Measurements from ENCODE around the gene PLCB4.
A peak's percentile ranks its signal among the peaks of the same experiment; 100 is the strongest.

The PLCB4 gene

GRCh38 chr20:9352739-9353138 lies 283.9 kb downstream of the PLCB4 start:
- in situ Hi-C loops (cut with HindIII; ENCODE audit: low pct_unique_long_range_greater_than_20kb, low sequenced_read_pairs): no loop called here
- DNase-seq (ENCODE audit: low read depth in 1 of 2, low spot score in 1 of 2): no peak

DNA sequence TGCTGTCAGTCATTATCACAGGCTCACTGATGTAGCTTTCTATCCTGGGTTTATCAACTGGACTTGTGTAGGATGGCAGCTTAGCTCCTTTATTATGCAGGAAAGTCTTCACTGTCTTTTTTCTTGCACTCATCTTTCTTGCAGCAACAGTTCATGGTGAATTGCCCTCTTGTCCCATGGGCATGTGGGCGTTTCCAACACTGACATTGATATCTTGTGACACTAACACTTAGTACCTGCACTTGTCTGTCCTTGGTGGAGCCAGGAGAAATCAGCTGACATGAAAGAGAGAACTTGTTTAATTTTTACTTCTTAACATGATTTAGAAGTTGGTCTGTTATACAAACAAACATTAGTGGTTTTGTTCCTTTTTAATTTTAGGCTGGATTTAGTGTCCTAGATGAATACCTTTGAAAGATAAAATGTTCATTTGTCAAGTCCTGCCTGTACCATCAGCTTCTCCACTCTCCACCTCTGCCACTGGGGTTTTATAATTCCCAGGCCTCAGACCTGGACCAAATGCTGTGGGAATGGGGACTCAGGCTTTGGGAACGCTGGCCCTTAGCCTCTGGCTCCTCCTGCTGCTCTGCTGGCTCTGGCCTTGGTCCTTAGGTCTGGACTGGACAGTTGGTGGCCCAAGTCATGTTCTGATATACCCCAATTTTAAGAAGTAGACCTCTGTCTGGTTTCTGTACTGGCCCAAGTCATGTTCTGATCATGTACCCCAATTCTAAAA lies 284.5 kb downstream of the PLCB4 start:
- no peak for TF ChIP-seq JUND (IDR thresholded peaks at IDR 0.05; ENCODE audit: low read depth)
- in situ Hi-C loops (cut with HindIII; ENCODE audit: low pct_unique_long_range_greater_than_20kb, low sequenced_read_pairs): no loop called here
- no peak for DNase-seq (ENCODE audit: low read depth in 1 of 2, low spot score in 1 of 2)

More at GRCh38 chr20:9352739-9353138, 283.9 kb downstream of the PLCB4 start:
- no peak for TF ChIP-seq JUND (IDR thresholded peaks at IDR 0.05; ENCODE audit: low read depth)

- DNase-seq (ENCODE audit: low read depth in 1 of 2, low spot score in 1 of 2): no peak
- TF ChIP-seq JUND (IDR thresholded peaks at IDR 0.05; ENCODE audit: low read depth): no peak
- in situ Hi-C loops (cut with HindIII; ENCODE audit: low pct_unique_long_range_greater_than_20kb, low sequenced_read_pairs): no loop called here
Measured at GRCh38 chr20:9353916-9354276, 285.0 kb downstream of the PLCB4 start.

- in situ Hi-C loops (cut with HindIII; ENCODE audit: low pct_unique_long_range_greater_than_20kb, low sequenced_read_pairs): no loop called here
- TF ChIP-seq JUND (IDR thresholded peaks at IDR 0.05; ENCODE audit: low read depth): no peak
Measured at GRCh38 chr20:9354579-9354978, 285.7 kb downstream of the PLCB4 start.

DNA sequence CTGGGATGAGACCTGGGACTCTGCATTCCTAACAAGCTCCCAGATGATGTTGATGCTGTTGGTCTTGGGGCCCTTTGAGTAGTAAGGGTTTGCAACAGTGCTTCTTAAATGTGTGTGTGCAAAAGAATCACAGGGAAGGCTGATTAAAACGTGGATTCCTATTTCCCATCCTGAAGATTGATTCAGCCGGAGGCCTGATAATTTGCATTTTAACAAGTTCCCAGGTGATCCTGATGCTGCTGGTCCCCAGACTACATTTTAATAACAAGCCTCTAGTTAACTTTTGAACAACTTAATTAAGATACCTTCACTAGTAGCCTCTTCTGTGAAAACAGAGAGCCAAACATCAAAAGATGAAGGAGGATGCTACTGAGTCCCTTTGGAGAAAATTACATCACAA lies 289.1 kb downstream of the PLCB4 start:
- no peak for DNase-seq (ENCODE audit: low read depth in 1 of 2, low spot score in 1 of 2)
- no peak for TF ChIP-seq JUND (IDR thresholded peaks at IDR 0.05; ENCODE audit: low read depth)
- in situ Hi-C loops (cut with HindIII; ENCODE audit: low pct_unique_long_range_greater_than_20kb, low sequenced_read_pairs): no loop called here

More at GRCh38 chr20:9354579-9354978, 285.7 kb downstream of the PLCB4 start:
- no peak for DNase-seq (ENCODE audit: low read depth in 1 of 2, low spot score in 1 of 2)

- DNase-seq (ENCODE audit: low read depth in 1 of 2, low spot score in 1 of 2): peak; percentile 37 to 77
- TF ChIP-seq JUND (IDR thresholded peaks at IDR 0.05; ENCODE audit: low read depth): no peak
- in situ Hi-C loops (cut with HindIII; ENCODE audit: low pct_unique_long_range_greater_than_20kb, low sequenced_read_pairs): no loop called here
Measured at GRCh38 chr20:9359561-9360308, 290.8 kb downstream of the PLCB4 start.

- DNase-seq (ENCODE audit: low read depth in 1 of 2, low spot score in 1 of 2): no peak
- in situ Hi-C loops (cut with HindIII; ENCODE audit: low pct_unique_long_range_greater_than_20kb, low sequenced_read_pairs): no loop called here
- no peak for TF ChIP-seq JUND (IDR thresholded peaks at IDR 0.05; ENCODE audit: low read depth)
Measured at GRCh38 chr20:9360431-9360830, 291.5 kb downstream of the PLCB4 start.

GRCh38 chr20:9363673-9364072 lies 294.8 kb downstream of the PLCB4 start:
- DNase-seq (ENCODE audit: low read depth in 1 of 2, low spot score in 1 of 2): no peak
- in situ Hi-C loops (cut with HindIII; ENCODE audit: low pct_unique_long_range_greater_than_20kb, low sequenced_read_pairs): no loop called here
- TF ChIP-seq JUND (IDR thresholded peaks at IDR 0.05; ENCODE audit: low read depth): no peak

DNA sequence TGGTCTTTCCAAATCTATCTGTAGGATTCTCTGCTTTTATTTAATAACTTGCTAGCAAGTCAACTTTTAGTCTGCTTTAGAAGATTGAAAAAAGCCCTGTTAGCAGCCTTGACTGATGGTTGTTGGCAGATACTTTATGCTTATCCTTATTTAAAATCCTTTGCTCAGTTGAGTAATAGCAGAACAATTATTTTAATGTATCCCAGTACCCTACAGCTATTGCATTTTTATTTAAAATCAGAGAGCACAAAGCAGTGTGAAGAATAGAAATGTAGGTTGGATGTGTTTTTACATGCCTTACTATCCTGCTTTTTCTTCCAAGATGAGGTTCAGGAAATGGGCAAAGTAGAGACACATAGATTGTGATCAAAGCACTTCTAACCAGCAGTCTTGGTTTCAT lies 298.4 kb downstream of the PLCB4 start:
- DNase-seq (ENCODE audit: low read depth in 1 of 2, low spot score in 1 of 2): no peak
- no peak for TF ChIP-seq JUND (IDR thresholded peaks at IDR 0.05; ENCODE audit: low read depth)
- in situ Hi-C loops (cut with HindIII; ENCODE audit: low pct_unique_long_range_greater_than_20kb, low sequenced_read_pairs): no loop called here

DNA sequence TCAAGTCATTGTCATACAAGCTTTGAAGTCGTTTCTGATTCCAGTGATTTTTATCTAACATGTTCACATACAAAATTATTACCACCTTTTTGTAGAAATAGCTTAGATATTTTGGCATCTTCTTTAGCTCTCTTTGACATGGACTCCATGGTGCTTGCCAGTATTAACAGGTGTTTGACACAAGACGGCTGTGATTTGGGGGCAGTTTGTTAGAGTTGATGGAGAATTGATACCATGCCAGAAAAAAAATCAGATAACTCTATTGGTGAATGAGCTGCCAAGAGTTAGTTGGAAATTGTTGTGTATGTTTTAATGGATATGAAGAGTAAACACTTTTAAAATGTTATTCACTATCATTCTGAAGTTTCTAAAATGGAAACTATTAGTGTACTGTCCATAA lies 298.9 kb downstream of the PLCB4 start:
- in situ Hi-C loops (cut with HindIII; ENCODE audit: low pct_unique_long_range_greater_than_20kb, low sequenced_read_pairs): no loop called here
- TF ChIP-seq JUND (IDR thresholded peaks at IDR 0.05; ENCODE audit: low read depth): no peak
- DNase-seq (ENCODE audit: low read depth in 1 of 2, low spot score in 1 of 2): no peak

DNA sequence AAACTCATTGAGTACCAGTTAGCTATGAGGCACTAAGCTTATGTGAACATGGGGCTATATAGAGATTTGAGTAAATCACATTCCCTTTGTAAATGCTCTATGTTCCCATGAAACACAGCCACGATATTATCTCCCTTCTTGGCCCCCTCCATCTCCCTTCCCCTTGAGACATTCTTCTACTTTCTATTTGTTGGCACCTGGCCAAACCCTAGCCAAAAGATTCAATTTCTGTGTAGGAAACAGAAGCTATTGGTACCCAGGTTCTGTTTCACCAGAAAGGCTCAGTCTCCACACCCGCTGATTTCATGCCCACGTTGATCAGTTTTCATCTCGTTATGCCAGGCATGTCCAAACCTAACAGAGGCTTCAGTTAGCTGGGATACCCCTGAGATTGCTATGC lies 300.0 kb downstream of the PLCB4 start:
- in situ Hi-C loops (cut with HindIII; ENCODE audit: low pct_unique_long_range_greater_than_20kb, low sequenced_read_pairs): no loop called here
- TF ChIP-seq JUND (IDR thresholded peaks at IDR 0.05; ENCODE audit: low read depth): no peak
- DNase-seq (ENCODE audit: low read depth in 1 of 2, low spot score in 1 of 2): no peak

- no peak for TF ChIP-seq JUND (IDR thresholded peaks at IDR 0.05; ENCODE audit: low read depth)
- in situ Hi-C loops (cut with HindIII; ENCODE audit: low pct_unique_long_range_greater_than_20kb, low sequenced_read_pairs): no loop called here
- no peak for DNase-seq (ENCODE audit: low read depth in 1 of 2, low spot score in 1 of 2)
Measured at GRCh38 chr20:9369557-9369956, 300.7 kb downstream of the PLCB4 start.

GRCh38 chr20:9374072-9374471 lies 305.2 kb downstream of the PLCB4 start:
- in situ Hi-C loops (cut with HindIII; ENCODE audit: low pct_unique_long_range_greater_than_20kb, low sequenced_read_pairs): no loop called here
- DNase-seq (ENCODE audit: low read depth in 1 of 2, low spot score in 1 of 2): no peak
- no peak for TF ChIP-seq JUND (IDR thresholded peaks at IDR 0.05; ENCODE audit: low read depth)
